GM19467 (cell line): ENCODE results near the gene GLA.

Source experiments
- ATAC-seq: cut with Tn5 transposase; IDR thresholded peaks from one replicate; pipeline ENCODE4 v1.9.1; 2021; ENCODE audit warnings: mild to moderate bottlenecking, moderate library complexity; ENCODE audit not compliant: unreplicated experiment

GLA gene

GRCh38 chrX:101407748-101408531 lies at the start of gene GLA, which contains the start of gene HNRNPH2:
Gene GLA (minus strand): TSS chrX:101407925. CDS start chrX:101407903, 22 bp downstream.
Gene HNRNPH2 (plus strand): TSS chrX:101408222. CDS start chrX:101411989, 3,767 bp downstream.
- peak; percentile 83 for ATAC-seq

GRCh38 chrX:101452056-101452455 lies 44.3 kb upstream of the GLA start:
- no peak for ATAC-seq

- no peak for ATAC-seq
Observed at GRCh38 chrX:101450961-101451360, 43.2 kb upstream of the GLA start.

GRCh38 chrX:101450085-101450484 lies 42.4 kb upstream of the GLA start:
- no peak for ATAC-seq

GRCh38 chrX:101449279-101449678 lies 41.6 kb upstream of the GLA start:
- ATAC-seq: no peak

GRCh38 chrX:101442085-101442484 lies 34.4 kb upstream of the GLA start:
- ATAC-seq: no peak

- ATAC-seq: no peak
Observed at GRCh38 chrX:101430457-101431078, 22.8 kb upstream of the GLA start.

GRCh38 chrX:101429934-101430333 lies 22.2 kb upstream of the GLA start:
- ATAC-seq: no peak

GRCh38 chrX:101427954-101428353 lies 20.2 kb upstream of the GLA start:
- ATAC-seq: no peak

GRCh38 chrX:101419489-101419888 lies 11.8 kb upstream of the GLA start:
- no peak for ATAC-seq

GRCh38 chrX:101417981-101418841 lies 10.5 kb upstream of the GLA start:
- ATAC-seq: no peak

GRCh38 chrX:101417190-101417589 lies 9.5 kb upstream of the GLA start:
- ATAC-seq: no peak

GRCh38 chrX:101416691-101417090 lies 9.0 kb upstream of the GLA start:
- no peak for ATAC-seq

- ATAC-seq: peak; percentile 62
Observed at GRCh38 chrX:101415180-101416145, 7.7 kb upstream of the GLA start.

GRCh38 chrX:101411984-101412383 lies 4.3 kb upstream of the GLA start:
- no peak for ATAC-seq

- ATAC-seq: no peak
Observed at GRCh38 chrX:101410461-101410860, 2.7 kb upstream of the GLA start.

- no peak for ATAC-seq
Observed at GRCh38 chrX:101409043-101409442, 1.3 kb upstream of the GLA start.

- ATAC-seq: peak; percentile 19
Observed at GRCh38 chrX:101408532-101408841, 762 bp upstream of the GLA start.

GRCh38 chrX:101407167-101407747 lies 468 bp downstream of the GLA start:
- ATAC-seq: no peak

GRCh38 chrX:101399825-101400224 lies 7.9 kb downstream of the GLA start:
- ATAC-seq: no peak
